GM21447 (cell line): ENCODE measurements around the gene CRADD.
"Not testable (repeated sequence)": the region's sequence is repeated elsewhere in the genome, so short reads cannot be mapped to it uniquely, and the experiment has no call there.

ENCODE experiments used
- ATAC-seq: cut with Tn5 transposase; IDR thresholded peaks from one replicate; pipeline ENCODE4 v1.9.1; 2021; ENCODE audit not compliant: unreplicated experiment

Gene CRADD

DNA sequence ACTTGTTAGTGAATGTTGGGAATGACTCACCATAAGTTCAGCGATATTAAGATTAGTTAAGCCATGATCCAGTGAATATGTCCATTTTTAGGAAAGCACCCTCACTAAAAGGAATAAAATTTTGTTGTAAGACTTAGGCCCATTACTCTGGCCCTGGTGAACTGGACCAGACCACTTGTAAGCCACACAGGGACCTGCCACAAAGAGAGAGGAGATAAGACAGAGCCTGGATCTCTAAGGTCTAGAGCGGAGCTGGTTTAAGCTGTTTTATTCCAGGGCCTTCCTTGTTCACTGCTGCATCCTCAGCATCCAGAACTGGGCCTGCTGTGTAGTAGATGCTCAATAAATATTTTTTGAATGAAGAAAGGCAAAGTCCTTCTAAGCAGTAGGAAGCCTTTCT, 79.1 kb downstream of the CRADD start:
- ATAC-seq = no peak

DNA sequence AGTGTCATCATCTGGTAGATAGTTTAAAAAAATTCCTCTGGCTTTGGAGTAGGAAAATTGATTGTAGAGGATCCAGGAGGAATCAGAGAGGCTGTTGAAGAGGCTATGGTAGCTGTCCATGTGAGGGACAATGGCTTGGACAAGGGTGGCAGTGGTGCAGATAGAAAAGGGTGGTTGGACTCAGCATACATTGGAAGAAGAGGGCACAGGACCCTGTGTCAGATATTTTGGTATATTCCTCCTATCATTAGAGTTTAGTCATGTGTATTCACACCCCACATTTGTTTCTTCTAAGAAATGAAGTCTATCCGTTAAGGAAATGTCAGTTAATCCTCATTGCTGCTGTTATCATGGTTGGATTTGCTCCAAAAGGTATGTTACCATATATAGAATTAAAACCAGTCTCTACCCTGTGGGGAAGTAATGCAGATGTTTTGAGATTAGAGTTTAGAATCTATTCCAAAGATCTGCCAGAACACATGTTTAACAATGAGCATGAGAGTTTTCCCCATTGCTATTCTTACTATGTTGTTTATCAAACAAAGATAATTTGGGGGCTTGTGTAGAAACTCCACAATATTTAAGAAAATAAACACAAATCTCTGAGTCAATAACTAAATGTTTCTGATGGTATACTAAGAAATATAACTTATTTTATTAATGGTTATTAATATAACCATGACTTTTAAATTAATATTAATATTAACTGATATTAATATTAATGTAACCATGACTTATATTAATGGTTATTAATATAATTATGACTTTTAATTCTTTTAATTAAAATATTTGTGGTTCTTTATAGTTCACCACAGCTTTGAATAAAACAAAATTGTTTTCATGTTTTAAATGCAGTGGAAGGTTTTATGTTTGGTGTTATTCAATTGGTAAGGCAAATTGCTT, 80.9 kb downstream of the CRADD start:
- ATAC-seq = no peak

GRCh38 chr12:93758801-93759373, 81.7 kb downstream of the CRADD start:
- ATAC-seq = no peak

DNA sequence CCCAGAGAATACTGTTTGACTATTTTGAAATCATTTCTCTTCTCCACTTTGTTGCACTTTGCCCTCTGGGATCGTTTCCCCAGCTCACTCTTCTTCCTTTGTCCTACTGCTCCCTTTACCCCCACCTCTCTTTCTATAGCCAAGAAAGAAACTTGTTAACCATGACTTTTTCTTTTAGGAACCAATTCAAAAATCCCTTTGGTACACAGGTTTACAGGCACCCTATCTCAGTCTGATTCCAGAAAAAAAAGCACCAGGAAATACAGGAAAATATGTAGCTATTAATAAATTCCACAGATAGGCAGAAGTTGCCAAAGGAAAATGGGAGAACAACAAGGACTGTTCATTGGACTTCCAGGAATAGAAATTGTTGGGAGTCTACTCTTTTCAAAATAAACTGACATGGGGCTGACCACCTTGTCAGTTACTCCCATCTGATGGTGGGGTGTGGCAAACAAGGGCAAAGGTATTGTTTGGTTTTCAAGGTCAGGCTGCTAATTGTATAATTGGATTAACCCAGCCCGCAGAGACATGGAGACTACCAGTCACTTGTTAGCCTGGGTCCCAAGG, 82.4 kb downstream of the CRADD start:
- ATAC-seq = no peak

DNA sequence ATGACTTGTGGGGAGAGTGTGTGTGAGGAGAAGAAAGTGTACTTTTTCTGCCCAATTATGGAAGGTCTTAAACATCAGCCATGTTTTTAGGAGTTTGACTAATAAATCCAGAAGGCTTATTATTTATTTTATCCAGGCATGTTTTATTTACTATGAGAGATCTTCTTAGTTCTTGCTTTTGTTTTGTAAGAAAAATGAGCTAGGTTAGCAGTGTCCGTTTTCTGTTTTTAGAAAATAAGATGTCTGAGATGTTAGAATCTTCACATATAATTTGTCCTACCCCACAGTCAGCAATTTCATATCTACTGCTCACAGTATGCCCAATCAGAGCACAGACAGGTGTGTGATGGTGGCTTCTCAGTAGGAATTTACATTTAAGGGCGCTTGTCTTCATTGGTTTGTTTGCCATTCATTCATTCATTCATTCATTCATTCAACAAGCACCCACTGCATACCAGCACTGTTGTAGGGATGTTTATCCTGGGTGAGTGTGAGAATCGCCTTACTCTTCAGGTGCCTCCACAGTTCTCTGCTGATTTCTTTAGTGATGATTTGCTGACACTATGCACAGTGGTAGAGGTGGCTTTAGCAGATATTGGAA, 83.2 kb downstream of the CRADD start:
- no peak for ATAC-seq

DNA sequence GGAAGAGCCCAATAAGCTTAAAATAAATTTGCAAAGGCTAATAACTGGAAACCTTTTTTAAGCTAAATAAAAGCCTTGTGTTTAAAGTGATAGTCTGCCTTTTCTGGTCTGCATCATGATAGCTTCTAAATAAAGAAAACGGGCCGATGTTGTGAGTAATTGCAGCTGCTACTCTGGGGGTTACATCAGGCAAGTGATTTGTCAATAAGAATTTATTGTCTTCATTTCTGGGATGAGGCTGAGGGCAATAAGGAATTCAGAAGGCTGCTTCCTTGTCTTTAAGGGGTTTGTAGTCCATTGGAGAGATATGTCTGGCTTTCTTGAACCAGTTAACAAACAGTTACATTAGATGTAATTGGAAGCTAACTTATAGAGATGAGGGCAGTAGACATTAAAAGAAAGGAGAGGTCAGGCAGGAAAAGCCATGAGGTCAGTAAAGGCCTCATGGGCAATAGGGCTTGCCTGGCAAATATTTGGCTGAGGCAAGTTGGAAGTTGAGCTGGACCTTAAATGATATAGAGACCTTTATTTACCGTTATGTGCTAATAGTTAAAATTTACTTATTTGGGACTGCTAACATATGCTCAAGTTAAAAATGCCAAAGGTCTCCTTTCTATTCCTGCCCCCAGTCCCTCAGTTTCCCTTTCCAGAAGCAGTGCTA, 85.0 kb downstream of the CRADD start:
- no peak for ATAC-seq

- ATAC-seq = no peak
Measured at GRCh38 chr12:93762912-93763553, 85.9 kb downstream of the CRADD start.

DNA sequence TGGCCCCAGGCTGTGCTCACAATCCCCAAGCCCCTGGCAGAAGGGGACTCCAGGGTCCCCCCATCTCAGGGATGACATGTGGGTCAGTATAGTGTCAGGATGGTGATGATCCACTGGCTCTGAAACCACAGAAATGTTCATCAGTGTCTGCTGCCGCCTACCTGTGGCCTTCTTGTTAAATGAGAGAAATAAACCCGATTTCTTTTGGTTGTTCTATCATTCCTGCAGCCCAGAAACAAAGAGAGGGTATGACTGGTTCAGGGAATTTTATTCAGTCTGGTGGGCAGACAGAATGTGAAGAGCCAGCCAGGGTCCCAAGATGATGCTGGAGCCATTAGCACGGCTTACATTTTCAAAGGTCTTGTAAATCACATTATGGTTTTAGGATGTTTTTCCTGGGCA, 86.6 kb downstream of the CRADD start:
- ATAC-seq = no peak

DNA sequence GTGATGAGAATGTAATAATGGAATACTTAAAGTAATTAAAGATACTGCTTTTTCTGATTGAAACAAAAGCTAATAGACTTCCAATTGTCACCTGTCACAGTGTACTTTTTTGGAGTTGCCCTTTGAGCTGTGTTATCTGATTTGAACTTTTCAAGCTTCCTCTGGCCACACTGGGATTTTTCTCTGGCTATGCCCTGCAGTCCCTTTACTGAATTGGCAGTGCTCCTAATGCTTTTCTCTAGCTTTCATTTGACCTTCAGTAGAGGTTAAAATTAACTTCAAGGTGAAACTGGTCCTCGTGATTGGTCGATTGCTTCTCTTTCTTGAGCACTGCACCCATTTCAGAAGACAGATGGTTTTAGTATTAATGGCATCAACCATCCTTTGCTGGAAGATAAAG, 89.2 kb downstream of the CRADD start:
- no peak for ATAC-seq

GRCh38 chr12:93766796-93767523, 89.8 kb downstream of the CRADD start:
- no peak for ATAC-seq

DNA sequence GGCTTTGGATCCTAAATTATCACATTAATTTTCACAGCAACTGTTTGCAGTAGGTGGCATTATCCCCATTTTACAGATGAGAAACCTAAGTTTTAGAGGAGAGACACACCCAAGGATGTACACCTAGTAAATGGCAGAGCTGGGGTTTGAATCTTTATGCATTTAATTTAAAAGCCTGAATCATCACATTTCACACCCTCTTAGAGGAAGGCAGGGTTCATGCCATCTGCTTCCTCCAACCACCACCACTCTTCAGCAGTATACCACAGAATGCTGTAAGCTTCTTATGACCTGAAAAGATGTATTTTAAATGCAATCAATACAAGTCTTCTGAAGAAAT, 90.3 kb downstream of the CRADD start:
- no peak for ATAC-seq

- ATAC-seq = no peak
Measured at GRCh38 chr12:93772003-93772700, 95.0 kb downstream of the CRADD start.

- no peak for ATAC-seq
Measured at GRCh38 chr12:93773122-93773871, 96.1 kb downstream of the CRADD start.

DNA sequence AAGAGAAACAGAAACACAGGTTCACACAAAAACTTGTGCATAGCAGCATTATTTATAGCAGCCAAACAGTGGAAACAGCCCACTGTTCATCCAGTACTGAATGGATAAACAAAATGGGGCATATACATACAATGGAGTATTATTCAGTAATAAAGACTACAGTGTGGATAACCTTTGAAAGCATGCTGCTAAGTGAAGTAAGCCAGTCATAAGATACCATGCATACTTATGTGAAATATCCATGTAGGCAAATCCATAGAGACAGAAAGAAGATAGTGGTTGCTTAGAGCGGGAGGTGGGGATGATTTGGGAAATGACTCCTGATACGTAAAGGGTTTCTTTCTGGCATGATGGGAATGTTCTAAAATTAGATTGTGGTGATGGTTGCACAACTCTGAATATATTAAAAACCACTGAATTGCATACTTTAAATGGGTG, 99.4 kb downstream of the CRADD start:
- no peak for ATAC-seq

- ATAC-seq = no peak
Measured at GRCh38 chr12:93777254-93777653, 100.1 kb downstream of the CRADD start.

- ATAC-seq = no peak
Measured at GRCh38 chr12:93778306-93778705, 101.1 kb downstream of the CRADD start.

GRCh38 chr12:93778766-93779165, 101.6 kb downstream of the CRADD start:
- ATAC-seq = no peak

DNA sequence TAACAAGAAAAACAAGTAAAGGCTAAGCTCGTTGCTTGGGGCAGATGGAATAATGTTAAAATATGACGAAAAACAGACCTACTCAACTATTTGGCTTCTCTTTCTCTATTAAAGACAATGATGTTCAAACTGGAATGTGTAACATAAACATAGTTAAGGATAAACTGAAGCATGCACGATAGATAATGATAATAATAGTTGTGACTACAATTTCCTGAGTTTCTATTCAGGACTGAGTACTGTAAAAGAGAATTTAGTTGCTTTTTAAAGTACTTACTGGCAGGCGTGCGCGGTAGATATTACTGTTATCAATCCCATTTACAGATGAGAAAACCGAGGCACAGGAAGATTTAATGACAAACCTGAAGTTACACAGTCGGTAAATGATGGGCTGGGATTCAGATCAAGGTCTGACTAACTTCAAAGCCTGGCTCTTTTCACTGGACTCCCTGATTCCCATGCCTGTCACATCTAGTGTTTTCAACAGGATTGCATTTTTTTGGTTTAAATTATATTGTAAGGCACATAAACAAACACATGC, 103.0 kb downstream of the CRADD start:
- ATAC-seq = no peak

DNA sequence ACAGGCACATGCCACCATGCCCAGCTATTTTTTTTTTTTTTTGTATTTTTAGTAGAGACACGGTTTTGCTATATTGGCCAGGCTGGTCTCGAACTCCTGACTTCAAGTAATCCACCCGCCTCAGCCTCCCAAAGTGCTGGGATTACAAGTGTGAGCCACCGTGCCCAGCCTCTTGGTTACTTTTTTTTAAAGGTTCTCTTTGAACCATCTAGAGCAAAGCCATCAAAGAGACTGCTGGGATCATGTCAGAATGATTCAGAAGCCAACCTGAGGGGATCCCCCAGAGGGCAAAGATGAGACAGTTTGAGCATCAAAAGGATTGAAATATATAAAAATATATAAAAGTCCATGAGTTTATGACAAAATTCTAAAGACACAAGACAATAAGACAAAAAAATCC, 103.7 kb downstream of the CRADD start:
- ATAC-seq = not testable (repeated sequence)
